Limb (tissue), 2 donors: Measurements from ENCODE around the gene GPR132.
"Not testable (repeated sequence)": the region's sequence is repeated elsewhere in the genome, so short reads cannot be mapped to it uniquely, and the experiment has no call there.

Experiments
- DNase-seq, 2 donors: peaks; one replicate each; pipeline ENCODE4 v3.0.0-alpha.2; 2016; ENCODE audit errors: extremely low spot score in 2 of 2

GPR132 gene

GRCh38 chr14:105065280-105066228, at the start of gene GPR132:
Gene GPR132 (minus strand): TSS chr14:105065430. CDS start chr14:105055420, 10,010 bp downstream.
- DNase-seq, result peak in 1 of 2 donors; percentile 32

- not testable (repeated sequence) for DNase-seq
Observed at GRCh38 chr14:105109243-105109642, 44.0 kb upstream of the GPR132 start.

- DNase-seq, result no peak
Observed at GRCh38 chr14:105108516-105108864, 43.3 kb upstream of the GPR132 start.

- no peak for DNase-seq
Observed at GRCh38 chr14:105107781-105108515, 42.7 kb upstream of the GPR132 start.

- DNase-seq, result no peak
Observed at GRCh38 chr14:105107351-105107750, 42.1 kb upstream of the GPR132 start.

- no peak for DNase-seq
Observed at GRCh38 chr14:105105158-105105557, 39.9 kb upstream of the GPR132 start.

- DNase-seq, result no peak
Observed at GRCh38 chr14:105102893-105103292, 37.7 kb upstream of the GPR132 start.

GRCh38 chr14:105102361-105102870, 37.2 kb upstream of the GPR132 start:
- no peak for DNase-seq

- no peak for DNase-seq
Observed at GRCh38 chr14:105100910-105101309, 35.7 kb upstream of the GPR132 start.

- DNase-seq, result no peak
Observed at GRCh38 chr14:105099778-105100177, 34.5 kb upstream of the GPR132 start.

- DNase-seq, result no peak
Observed at GRCh38 chr14:105098316-105098715, 33.1 kb upstream of the GPR132 start.

- no peak for DNase-seq
Observed at GRCh38 chr14:105097794-105098127, 32.5 kb upstream of the GPR132 start.

GRCh38 chr14:105096206-105096875, 31.1 kb upstream of the GPR132 start:
- no peak for DNase-seq

GRCh38 chr14:105095236-105095805, 30.1 kb upstream of the GPR132 start:
- no peak for DNase-seq

- DNase-seq, result no peak
Observed at GRCh38 chr14:105094193-105094907, 29.1 kb upstream of the GPR132 start.

GRCh38 chr14:105093431-105094192, 28.4 kb upstream of the GPR132 start:
- DNase-seq, result peak; percentile 81 to 89

- peak; percentile 74 to 88 for DNase-seq
Observed at GRCh38 chr14:105093038-105093430, 27.8 kb upstream of the GPR132 start.

- DNase-seq, result no peak
Observed at GRCh38 chr14:105092171-105093037, 27.2 kb upstream of the GPR132 start.

GRCh38 chr14:105091517-105092170, 26.4 kb upstream of the GPR132 start:
- peak in 1 of 2 donors; percentile 60 for DNase-seq
